Osteoblast (primary cell): Measurements from ENCODE around the gene PHLDB2. TPM values are rescaled to one million over a fixed set of nuclear protein-coding genes. Genes with fewer than 3 reads are reported as not detected.

Source experiments
- DNase-seq: peaks from one replicate; pipeline ENCODE4 v3.0.0; 2011; ENCODE audit warnings: low spot score, mixed read lengths; ENCODE audit not compliant: insufficient read length; ENCODE audit errors: missing footprints
- H2AFZ ChIP-seq: 2 replicates; pipeline ENCODE4 v1.6.0; 2011; ENCODE audit warnings: mild to moderate bottlenecking, low read length
- H3K27ac ChIP-seq: 2 replicates; pipeline ENCODE4 v1.5.1; 2011; ENCODE audit warnings: mild to moderate bottlenecking, low read depth, low read length, moderate library complexity
- H3K27me3 ChIP-seq: 2 replicates; pipeline ENCODE4 v1.6.0; 2012; ENCODE audit warnings: mild to moderate bottlenecking, control low read depth, inconsistent platforms, low read length, moderate library complexity; ENCODE audit not compliant: insufficient read depth
- H3K36me3 ChIP-seq: 2 replicates; pipeline ENCODE4 v1.5.1; 2011; ENCODE audit warnings: mild to moderate bottlenecking, low read length, control low read depth, moderate library complexity; ENCODE audit not compliant: insufficient read depth
- H3K4me1 ChIP-seq: 2 replicates; pipeline ENCODE4 v1.5.1; 2011; ENCODE audit warnings: mild to moderate bottlenecking, low read length, control low read depth, moderate library complexity; ENCODE audit not compliant: insufficient read depth
- H3K4me2 ChIP-seq: 2 replicates; pipeline ENCODE4 v1.6.0; 2011; ENCODE audit warnings: mild to moderate bottlenecking, low read length; ENCODE audit not compliant: insufficient read depth
- H3K4me3 ChIP-seq: fragments of 200-600 bp; sonication (generic); 3 replicates; pipeline ENCODE4 v1.5.1; 2012; ENCODE audit warnings: mild to moderate bottlenecking, low read length, inconsistent platforms; ENCODE audit not compliant: insufficient read depth
- H3K79me2 ChIP-seq: 2 replicates; pipeline ENCODE4 v1.6.0; 2012; ENCODE audit warnings: mild to moderate bottlenecking, low read length, control low read depth, inconsistent platforms; ENCODE audit not compliant: insufficient read depth
- H3K9me3 ChIP-seq: 2 replicates; pipeline ENCODE4 v1.5.1; 2011; ENCODE audit warnings: low read depth, low read length, control low read depth
- H4K20me1 ChIP-seq: 2 replicates; pipeline ENCODE4 v1.6.0; 2012; ENCODE audit warnings: mild to moderate bottlenecking, low read length, control low read depth; ENCODE audit not compliant: insufficient read depth
- total RNA-seq: library from RNA; depleted of rRNA; stranded (reverse); fragments of >200 nt; gene quantifications from 2 replicates; pipeline ENCODE4 v1.2.3, GENCODE V29; 2012
- TF ChIP-seq, protein P1 (sequence below): IDR thresholded peaks from 2 replicates; pipeline ENCODE4 v1.5.1; 2011; ENCODE audit warnings: mild to moderate bottlenecking, low read depth, low read length, moderate library complexity; ENCODE audit errors: extremely low read depth

The PHLDB2 gene
- total RNA-seq, 1 donor = 107 TPM

GRCh38 chr3:111874177-111874820, 15.2 kb downstream of the PHLDB2 start:
- TF ChIP-seq, protein P1, sequence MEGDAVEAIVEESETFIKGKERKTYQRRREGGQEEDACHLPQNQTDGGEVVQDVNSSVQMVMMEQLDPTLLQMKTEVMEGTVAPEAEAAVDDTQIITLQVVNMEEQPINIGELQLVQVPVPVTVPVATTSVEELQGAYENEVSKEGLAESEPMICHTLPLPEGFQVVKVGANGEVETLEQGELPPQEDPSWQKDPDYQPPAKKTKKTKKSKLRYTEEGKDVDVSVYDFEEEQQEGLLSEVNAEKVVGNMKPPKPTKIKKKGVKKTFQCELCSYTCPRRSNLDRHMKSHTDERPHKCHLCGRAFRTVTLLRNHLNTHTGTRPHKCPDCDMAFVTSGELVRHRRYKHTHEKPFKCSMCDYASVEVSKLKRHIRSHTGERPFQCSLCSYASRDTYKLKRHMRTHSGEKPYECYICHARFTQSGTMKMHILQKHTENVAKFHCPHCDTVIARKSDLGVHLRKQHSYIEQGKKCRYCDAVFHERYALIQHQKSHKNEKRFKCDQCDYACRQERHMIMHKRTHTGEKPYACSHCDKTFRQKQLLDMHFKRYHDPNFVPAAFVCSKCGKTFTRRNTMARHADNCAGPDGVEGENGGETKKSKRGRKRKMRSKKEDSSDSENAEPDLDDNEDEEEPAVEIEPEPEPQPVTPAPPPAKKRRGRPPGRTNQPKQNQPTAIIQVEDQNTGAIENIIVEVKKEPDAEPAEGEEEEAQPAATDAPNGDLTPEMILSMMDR = no peak
- Histone ChIP-seq H3K27me3 (no peaks in the 10 kb centered on the region), H3K79me2 (peaks cover 86% of the 10 kb centered on the region), H3K36me3 (peaks cover 26% of the 10 kb centered on the region), H4K20me1 (peaks cover 26% of the 10 kb centered on the region), H3K27ac (peak overlapping the region; percentile 44), H3K4me3 (no peak overlapping the region), H3K9me3 (no peaks in the 10 kb centered on the region), H2AFZ (no peak overlapping the region), H3K4me2 (peak overlapping the region; percentile 4), H3K4me1 (peaks cover 19% of the 10 kb centered on the region)
- no peak for DNase-seq

- no peak overlapping the region for H2AFZ ChIP-seq
- peaks cover 45% of the 10 kb centered on the region for H4K20me1 ChIP-seq
- H3K27me3 ChIP-seq = no peaks in the 10 kb centered on the region
- H3K27ac ChIP-seq = no peak overlapping the region
- peaks cover 90% of the 10 kb centered on the region for H3K79me2 ChIP-seq
- no peaks in the 10 kb centered on the region for H3K4me1 ChIP-seq
- TF ChIP-seq, protein P1 = no peak
- DNase-seq = no peak
- H3K36me3 ChIP-seq = peaks cover 19% of the 10 kb centered on the region
- no peak overlapping the region for H3K4me2 ChIP-seq
- H3K4me3 ChIP-seq = no peak overlapping the region
- no peaks in the 10 kb centered on the region for H3K9me3 ChIP-seq
Observed at GRCh38 chr3:111881480-111881879, 22.4 kb downstream of the PHLDB2 start.

DNA sequence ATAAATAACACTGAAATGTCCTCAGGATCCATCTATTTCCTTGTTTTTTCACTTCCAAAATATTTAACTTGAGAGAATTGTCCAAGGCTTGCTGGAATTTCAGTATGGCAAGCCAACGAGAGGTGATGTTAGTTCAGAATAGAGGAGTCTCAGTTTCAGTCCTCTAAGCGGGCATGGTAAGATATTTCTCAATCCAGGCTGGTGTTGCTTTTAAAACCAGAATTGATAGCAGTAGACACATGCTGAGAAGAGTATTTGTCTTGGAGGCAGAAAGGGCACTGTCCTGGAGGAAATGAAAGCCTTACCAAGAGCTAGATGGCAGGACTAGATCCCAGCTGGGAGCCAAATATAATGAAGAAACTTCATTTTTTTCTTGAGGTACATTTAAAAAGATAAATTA, 23.1 kb downstream of the PHLDB2 start:
- no peak overlapping the region for H2AFZ ChIP-seq
- H3K79me2 ChIP-seq = peaks cover 93% of the 10 kb centered on the region
- H3K9me3 ChIP-seq = no peaks in the 10 kb centered on the region
- DNase-seq = no peak
- H3K4me1 ChIP-seq = no peaks in the 10 kb centered on the region
- H3K27me3 ChIP-seq = no peaks in the 10 kb centered on the region
- no peak overlapping the region for H3K4me3 ChIP-seq
- peaks cover 22% of the 10 kb centered on the region for H3K36me3 ChIP-seq
- TF ChIP-seq, protein P1 = no peak
- no peak overlapping the region for H3K4me2 ChIP-seq
- no peak overlapping the region for H3K27ac ChIP-seq
- H4K20me1 ChIP-seq = peaks cover 52% of the 10 kb centered on the region

- Histone ChIP-seq H3K27me3 (no peaks in the 10 kb centered on the region), H3K4me2 (no peak overlapping the region), H3K36me3 (peaks cover 22% of the 10 kb centered on the region), H3K4me3 (no peak overlapping the region), H3K27ac (no peak overlapping the region), H4K20me1 (peaks cover 54% of the 10 kb centered on the region), H3K9me3 (no peaks in the 10 kb centered on the region), H2AFZ (no peak overlapping the region), H3K79me2 (peaks cover 96% of the 10 kb centered on the region), H3K4me1 (no peaks in the 10 kb centered on the region)
- peak; percentile 62 for DNase-seq
- TF ChIP-seq, protein P1 = no peak
Observed at GRCh38 chr3:111882799-111883198, 23.7 kb downstream of the PHLDB2 start.
